H54 (cell line): ENCODE data around the gene GABRD.

ENCODE experiments used
- DNase-seq: peaks from one replicate; pipeline ENCODE4 v3.0.0; 2011; ENCODE audit warnings: low spot score, mixed read lengths; ENCODE audit not compliant: insufficient read length
- FAIRE-seq: peaks from 3 replicates; lab custom pipeline; 2011; peaks lifted over from hg19 to GRCh38; lab: Jason Lieb, UNC
- POLR2A ChIP-seq: IDR thresholded peaks from 2 replicates; pipeline ENCODE4 v1.6.1; 2011; ENCODE audit warnings: low read depth, mild to moderate bottlenecking, low read length

The GABRD gene

DNA sequence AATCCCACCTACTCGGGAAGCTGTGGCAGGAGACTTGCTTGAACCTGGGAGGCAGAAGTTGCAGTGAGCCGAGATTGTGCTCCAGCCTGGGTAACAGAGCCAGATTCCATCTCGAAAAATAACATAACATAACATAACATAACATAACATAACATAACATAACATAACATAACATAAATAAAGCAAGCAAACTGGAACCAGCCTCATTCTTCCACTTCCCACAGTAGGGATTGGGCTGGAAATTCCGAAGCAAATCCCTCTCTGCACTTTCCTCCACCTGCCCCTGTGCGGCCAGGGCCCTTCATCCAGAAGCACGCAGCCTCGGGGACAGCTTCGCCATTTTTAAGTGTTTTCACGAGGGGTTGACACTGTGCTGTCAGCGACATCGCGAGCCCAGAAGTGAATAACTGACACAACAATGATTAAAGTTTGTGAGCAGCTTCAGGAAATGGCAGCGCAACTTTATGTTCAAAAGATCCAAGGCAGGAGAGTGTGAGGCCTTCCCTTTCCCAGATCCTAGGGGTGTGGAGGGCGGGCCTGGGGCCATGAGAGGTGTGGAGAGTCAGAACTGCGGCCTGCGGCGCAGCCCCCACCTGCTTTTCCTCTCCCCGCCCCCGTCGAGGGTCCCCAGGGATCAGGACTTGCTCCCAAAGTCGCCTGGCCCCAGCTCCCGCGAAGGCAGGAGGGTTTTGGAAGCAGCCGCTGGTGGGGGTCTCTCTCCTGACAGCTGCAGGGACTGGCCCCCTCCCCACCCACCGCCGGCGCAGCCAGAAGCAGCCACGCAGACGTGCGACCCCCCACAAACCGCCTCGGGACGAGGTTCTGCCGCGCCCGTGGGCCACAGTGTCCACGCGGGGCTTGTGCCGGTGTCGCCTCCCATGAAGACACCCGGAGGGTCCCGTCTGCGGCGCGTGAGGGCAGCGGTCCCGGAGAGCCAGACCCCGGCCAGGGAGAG is 651 bp upstream of the GABRD start:
- TF ChIP-seq POLR2A = no peak
- DNase-seq = no peak
- no peak for FAIRE-seq

- DNase-seq (no peak), FAIRE-seq (no peak)
- TF ChIP-seq POLR2A = no peak
These were observed 595 bp downstream of the GABRD start for GRCh38 chr1:2019571-2020309.

DNA sequence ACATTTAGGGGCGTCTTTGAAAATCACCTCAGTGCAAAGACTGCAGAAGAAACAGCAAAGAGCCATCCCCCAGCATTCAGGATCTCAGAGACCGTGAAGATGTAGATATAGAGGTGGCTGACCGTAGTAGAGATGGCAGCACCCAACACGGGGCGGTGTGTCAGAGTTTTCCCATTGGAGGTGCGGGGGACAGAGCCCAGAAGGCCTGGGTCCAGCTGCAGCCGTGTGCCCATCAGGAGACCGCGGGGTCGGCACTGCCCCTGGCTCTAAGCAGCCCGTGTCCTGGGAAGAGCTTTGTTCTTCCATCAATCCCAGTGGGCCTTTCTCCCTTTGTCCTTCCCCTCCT is 1.1 kb downstream of the GABRD start:
- DNase-seq = no peak

GRCh38 chr1:2021550-2021949 is 2.4 kb downstream of the GABRD start:
- TF ChIP-seq POLR2A = no peak
- FAIRE-seq (no peak), DNase-seq (no peak)

More for the DNA sequence above, 1.1 kb downstream of the GABRD start:
- TF ChIP-seq POLR2A = no peak
- no peak for FAIRE-seq

GRCh38 chr1:2022063-2022770 is 3.1 kb downstream of the GABRD start:
- TF ChIP-seq POLR2A = no peak
- FAIRE-seq (no peak), DNase-seq (no peak)

GRCh38 chr1:2023187-2023586 is 4.0 kb downstream of the GABRD start:
- DNase-seq (no peak), FAIRE-seq (no peak)
- TF ChIP-seq POLR2A = no peak

DNA sequence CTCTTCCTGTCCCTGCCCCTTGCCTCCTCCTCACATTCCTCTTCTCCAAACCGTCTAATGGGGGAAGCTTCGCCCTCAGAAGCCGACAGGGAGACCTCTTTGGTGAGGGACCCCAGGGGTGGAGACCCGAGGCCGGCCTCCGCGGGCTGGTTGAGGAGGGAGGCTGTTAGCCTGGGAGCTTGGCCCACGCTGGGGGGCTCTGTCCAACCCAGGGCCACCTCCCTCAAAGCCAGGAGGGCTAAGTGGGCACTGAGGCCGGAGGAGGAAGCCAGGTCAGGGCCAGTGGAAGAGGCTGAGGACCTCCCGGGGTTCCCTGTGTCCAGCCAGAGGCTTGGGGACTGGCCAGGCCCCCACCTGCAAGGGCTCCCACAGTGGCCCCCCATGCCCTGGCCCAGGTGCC is 5.3 kb downstream of the GABRD start:
- TF ChIP-seq POLR2A = no peak
- no peak for FAIRE-seq
- no peak for DNase-seq

- no peak for TF ChIP-seq POLR2A
- DNase-seq = no peak
- no peak for FAIRE-seq
These were observed 5.7 kb downstream of the GABRD start for GRCh38 chr1:2024887-2025286.

GRCh38 chr1:2025491-2025981 is 6.4 kb downstream of the GABRD start:
- FAIRE-seq = no peak
- TF ChIP-seq POLR2A = no peak
- DNase-seq = no peak

- DNase-seq (no peak), FAIRE-seq (no peak)
- TF ChIP-seq POLR2A = no peak
These were observed 8.9 kb downstream of the GABRD start for GRCh38 chr1:2027961-2028583.

DNA sequence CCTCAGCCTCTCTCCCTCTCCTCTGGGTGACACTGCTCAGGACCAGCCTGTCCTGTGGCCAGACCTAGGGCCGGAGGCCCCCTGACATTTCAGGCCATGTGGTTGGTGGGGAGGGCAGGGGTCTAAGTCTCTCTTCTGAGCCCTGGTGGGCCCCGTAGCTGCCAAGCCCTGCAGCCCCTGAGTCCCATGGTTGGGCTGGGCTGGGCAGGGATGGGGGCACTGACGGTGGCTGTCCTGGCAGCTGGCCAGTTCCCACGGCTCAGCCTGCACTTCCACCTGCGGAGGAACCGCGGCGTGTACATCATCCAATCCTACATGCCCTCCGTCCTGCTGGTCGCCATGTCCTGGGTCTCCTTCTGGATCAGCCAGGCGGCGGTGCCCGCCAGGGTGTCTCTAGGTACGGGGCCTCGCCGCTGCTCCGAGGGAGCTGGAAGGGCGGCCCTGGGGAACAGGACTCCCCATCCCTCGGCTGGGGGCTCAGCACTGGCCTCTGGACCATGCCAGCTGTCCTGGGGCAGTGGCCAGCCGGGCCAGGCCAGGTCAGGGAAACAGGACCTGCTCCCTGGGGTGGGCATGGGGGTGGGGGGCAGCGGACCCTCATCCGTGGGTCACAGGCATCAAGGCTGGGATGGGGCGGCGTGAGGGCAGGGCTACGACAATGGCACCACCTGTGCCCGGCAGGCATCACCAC is 9.9 kb downstream of the GABRD start:
- no peak for TF ChIP-seq POLR2A
- FAIRE-seq (no peak), DNase-seq (no peak)

- FAIRE-seq (no peak), DNase-seq (no peak)
- TF ChIP-seq POLR2A = no peak
These were observed 10.4 kb downstream of the GABRD start for GRCh38 chr1:2029561-2029960.

DNA sequence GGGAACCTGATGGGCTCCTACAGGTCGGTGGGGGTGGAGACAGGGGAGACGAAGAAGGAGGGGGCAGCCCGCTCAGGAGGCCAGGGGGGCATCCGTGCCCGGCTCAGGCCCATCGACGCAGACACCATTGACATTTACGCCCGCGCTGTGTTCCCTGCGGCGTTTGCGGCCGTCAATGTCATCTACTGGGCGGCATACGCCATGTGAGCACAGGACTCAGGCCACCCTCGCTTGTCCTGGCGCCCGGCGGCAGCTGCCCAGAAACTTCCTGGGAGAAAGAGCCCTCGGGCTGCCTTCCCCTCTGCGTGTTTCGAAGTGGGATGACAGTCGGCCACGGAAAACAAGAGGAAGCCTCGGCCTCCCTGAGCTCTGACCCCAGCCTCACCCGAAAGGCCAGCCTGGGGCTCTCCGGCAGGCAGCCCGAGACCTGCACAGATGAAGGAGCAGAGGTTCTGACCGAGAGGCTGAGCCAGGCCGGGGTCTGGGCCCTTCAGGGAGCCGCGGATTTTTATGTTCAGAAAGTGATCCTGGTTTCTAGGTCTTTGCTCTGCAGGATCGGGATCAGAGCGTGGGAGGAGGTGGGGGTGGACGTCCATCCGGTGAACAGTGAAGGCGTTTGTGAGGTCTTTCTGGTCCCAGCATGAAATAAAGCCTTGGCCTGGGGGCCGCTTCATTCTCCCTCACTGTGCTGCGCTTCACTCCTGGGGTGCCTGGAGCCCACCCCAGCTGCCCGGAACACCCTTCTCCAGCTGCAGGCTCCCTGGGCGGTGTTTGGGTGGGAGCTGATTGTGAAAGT is 11.1 kb downstream of the GABRD start:
- DNase-seq (no peak), FAIRE-seq (no peak)
- TF ChIP-seq POLR2A = no peak
